Stimulated activated CD8-positive, alpha-beta memory T cell treated with anti-CD3 and anti-CD28 coated beads, Interleukin-12 subunit alpha, Interleukin-12 subunit beta, amount 100 ng/mL, for 1 hour (primary cell): ENCODE measurements around the gene ANO9.
"Not testable (repeated sequence)": the region's sequence is repeated elsewhere in the genome, so short reads cannot be mapped to it uniquely, and the experiment has no call there.

ENCODE experiments used
- DNase-seq: peaks from one replicate; pipeline ENCODE4 v3.0.0-alpha.2; 2020; ENCODE audit warnings: low read depth

ANO9 gene

DNA sequence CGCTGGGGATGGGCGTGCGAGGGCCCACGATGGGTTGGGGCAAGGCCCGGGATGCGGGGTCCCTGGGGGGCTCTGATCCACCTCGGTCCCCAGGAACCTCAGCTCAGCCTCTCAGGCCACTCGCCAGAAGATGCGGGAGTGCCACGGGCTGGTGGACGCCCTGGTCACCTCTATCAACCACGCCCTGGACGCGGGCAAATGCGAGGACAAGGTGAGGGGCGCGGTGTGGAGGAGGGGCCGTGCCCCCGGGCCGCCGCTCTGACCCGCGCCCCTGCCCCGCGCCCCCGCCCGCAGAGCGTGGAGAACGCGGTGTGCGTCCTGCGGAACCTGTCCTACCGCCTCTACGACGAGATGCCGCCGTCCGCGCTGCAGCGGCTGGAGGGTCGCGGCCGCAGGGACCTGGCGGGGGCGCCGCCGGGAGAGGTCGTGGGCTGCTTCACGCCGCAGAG is 41.5 kb downstream of the ANO9 start:
- no peak for DNase-seq

DNA sequence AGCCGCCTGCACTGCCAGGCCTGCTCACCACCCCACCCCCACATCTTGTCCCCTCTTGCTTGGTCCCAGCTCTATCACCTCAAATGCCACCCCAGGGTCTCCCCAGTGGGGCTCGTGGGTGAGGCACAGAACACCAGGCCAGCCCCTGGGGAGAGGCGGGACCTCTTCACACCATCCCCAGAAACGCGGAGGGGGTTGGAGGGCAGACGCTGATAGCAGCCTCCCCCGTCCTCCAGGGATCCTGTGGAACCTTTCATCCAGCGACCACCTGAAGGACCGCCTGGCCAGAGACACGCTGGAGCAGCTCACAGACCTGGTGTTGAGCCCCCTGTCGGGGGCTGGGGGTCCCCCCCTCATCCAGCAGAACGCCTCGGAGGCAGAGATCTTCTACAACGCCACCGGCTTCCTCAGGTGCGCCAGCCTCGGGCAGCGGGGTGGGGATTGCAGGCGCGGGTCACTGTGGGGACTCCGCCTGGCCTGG is 42.0 kb downstream of the ANO9 start:
- DNase-seq, result no peak

DNA sequence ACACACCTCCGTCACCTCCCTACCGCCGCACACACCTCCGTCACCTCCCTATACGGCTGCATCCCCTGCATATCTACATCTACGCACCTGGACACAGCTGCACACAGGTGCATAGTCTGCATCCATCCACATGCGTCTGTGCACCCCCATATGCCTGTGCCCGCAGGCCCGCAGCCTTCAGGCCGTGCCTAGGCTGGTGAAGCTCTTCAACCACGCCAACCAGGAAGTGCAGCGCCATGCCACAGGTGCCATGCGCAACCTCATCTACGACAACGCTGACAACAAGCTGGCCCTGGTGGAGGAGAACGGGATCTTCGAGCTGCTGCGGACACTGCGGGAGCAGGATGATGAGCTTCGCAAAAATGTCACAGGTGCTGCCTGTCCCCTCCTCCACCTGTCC is 43.0 kb downstream of the ANO9 start:
- DNase-seq, result no peak

DNA sequence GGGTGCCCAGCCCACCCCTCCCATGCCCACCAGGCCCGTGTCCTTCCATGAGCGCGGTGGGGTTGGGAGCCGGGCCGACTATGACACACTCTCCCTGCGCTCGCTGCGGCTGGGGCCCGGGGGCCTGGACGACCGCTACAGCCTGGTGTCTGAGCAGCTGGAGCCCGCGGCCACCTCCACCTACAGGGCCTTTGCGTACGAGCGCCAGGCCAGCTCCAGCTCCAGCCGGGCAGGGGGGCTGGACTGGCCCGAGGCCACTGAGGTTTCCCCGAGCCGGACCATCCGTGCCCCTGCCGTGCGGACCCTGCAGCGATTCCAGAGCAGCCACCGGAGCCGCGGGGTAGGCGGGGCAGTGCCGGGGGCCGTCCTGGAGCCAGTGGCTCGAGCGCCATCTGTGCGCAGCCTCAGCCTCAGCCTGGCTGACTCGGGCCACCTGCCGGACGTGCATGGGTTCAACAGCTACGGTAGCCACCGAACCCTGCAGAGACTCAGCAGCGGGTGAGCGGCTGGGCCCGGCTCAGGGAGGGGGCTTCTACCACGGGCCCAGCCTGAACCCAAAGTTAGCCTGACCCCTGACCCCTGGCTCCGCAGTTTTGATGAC is 44.8 kb downstream of the ANO9 start:
- DNase-seq, result no peak

DNA sequence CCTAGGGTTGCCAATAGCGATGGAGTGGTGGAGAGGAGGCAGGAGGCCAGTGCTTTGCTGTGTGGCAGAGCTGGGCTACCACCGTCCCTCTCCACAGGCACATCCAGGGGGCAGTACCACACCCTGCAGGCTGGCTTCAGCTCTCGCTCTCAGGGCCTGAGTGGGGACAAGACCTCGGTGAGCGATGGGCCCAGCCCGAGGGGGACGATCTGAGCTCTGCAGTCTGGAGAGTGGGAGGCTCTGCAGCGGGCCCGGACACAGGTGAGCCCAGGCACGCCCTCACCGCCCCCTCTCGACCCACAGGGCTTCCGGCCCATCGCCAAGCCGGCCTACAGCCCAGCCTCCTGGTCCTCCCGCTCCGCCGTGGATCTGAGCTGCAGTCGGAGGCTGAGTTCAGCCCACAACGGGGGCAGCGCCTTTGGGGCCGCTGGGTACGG is 45.3 kb downstream of the ANO9 start:
- DNase-seq, result no peak

DNA sequence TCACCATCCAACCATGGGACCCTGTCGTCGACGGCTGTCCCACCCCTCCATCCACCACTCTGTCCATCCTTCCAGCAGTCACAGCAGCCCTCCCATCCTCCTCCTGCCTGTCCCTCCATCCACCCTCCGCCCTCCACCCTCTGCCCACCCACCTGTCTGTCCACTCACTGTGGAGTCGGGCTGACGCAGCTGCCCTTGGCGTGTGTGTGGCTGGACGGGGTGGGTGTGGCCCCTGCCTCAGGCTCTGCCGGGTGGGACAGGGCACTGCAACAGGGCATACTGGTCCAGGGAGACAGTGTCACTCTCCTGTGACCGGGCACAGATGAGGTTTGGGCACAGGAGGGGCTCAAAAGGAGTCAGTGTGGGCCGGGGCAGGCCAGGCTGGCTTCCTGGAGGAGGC is 45.9 kb downstream of the ANO9 start:
- DNase-seq, result no peak

DNA sequence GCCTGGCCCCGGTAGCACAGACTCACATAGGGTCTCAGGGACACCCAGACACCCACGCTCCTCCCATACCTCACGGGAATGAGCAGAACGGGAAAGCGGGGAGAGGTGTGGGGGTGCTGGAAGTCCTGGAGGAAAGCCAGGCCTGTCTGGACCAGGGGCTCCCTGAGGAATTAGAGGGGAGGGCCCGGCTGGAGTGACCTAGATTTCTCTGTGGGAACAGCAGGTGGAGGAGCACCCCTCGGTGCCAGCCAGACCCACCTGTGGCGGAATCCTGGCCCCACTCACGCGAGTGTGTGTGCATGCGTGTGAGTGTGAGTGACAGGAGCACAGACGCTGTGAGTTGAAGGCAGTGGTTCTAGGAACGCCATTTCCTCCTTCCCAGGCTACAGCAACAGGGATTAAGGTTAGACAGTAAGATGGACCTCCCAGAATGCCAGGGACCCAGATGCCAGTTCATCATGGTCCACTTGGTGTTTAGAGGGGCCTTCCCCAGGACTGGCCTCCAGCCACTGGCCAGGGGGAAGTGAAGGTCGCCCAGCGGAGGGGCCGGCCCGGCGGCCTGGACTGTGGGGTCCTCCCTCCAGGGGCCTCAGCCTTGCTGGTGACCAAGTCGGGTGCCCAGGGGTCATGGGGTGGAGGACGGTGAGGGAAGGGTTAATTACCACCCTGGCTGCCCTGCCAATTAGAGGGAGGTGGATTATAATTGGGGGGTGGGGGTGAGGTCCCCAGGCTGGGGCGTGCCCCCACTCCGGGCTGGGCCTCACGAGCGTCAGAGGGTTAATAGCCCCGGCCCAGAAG is 46.8 kb downstream of the ANO9 start:
- no peak for DNase-seq

DNA sequence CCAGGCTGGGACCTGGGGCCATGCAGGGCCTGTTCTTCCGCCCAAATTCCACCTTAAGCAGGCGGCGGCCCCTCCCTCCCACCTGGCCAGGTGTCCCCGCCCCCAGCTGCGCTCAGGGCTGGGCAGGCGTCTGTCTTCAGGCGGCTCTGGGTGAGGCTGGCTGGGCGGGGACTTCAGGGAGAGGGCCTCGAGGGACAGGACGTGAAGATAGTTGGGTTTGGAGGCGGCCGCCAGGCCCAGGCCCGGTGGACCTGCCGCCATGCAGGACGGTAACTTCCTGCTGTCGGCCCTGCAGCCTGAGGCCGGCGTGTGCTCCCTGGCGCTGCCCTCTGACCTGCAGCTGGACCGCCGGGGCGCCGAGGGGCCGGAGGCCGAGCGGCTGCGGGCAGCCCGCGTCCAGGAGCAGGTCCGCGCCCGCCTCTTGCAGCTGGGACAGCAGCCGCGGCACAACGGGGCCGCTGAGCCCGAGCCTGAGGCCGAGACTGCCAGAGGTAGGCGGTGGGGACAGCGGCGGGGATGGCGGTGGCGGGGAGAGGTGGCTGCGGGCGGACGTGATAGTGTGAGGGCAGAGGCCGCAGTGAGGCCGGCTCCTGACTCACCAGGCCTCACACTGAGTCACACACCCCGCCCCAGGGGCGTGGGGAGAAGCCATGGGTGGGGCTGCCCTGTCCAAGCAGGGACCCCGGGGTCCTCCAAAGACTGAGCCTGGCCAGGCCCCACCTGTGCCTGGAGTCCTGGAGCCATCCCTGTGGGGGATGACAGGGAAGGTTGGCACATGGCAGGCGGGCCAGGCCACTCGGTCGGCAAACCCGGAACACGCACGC is 47.6 kb downstream of the ANO9 start, which contains the start of gene PKP3:
Gene PKP3 (plus strand): TSS at position 176 of the 824 bp plus-strand sequence. CDS start 84 bp downstream, at position 260.
- DNase-seq, result no peak

DNA sequence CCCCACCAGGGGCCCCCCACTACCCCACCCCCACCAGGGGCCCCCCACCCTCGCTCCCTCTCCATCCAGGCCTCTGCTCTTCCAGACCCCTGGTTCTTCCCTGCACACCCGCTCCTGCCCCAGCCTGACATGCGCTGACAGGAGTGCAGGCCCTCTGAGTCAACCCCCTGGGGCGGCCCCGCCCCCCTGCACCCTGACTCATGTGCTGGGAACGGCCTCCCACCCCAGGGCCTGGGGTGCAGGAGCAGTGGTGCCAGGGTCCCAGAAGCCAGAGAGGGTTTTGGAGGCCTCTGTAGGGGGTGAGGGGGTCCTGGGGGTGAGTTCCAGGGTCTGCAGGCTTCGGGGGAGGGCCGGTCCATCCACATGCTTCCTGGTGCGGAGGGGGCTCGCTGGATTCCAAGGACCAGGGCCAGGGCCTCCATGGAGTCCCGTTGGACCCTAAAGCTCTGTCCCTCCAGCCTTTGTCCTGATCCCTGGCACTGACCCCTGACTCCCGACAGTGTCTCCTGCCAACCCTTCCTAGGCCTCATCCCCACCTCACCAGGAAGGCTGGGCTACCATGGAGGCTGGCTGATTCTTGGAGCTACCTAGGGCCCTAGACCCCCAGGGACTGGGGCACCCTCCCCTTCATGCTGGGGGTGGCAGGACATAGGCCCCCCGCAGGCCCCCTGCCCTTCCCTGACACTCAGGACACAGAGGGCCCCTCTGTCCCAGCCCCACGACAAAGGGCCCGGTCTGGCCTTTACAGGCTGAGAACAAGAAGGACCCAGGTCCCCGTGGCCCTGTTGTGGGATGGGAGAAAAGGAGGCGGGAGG is 48.4 kb downstream of the ANO9 start:
- no peak for DNase-seq

DNA sequence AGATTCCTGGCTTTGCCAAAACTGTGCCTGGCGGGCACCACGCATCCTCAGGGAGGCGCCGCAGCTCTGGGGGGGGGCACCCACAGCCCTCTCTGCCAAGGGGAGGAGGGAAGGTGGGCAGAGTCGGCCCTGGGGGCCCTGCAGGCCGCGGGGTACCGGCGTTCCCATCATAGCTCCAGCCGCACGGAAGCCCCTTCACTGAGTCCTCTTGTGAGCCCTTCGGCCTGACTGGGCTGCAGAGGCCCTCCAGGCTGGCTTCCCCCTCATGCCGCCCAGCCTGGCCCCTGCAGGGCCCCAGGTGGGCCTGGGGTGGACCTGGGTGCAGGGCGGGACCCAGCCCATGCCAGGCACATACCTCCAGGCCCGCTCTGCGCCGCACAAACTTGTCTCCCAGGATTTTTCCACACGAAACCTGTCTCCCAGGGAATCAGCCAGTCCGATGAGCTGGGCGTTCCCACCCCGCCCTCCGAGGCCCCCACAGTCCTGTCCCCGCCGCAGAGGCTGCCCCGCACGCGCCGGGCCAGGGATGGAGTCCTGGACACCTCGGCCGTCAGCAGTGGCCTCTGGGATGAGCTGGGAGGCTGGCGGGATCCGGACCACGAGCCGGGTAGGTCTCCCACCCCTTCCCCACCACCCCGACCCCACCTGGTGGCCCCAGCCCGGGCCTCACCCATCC is 49.6 kb downstream of the ANO9 start:
- DNase-seq, result no peak

DNA sequence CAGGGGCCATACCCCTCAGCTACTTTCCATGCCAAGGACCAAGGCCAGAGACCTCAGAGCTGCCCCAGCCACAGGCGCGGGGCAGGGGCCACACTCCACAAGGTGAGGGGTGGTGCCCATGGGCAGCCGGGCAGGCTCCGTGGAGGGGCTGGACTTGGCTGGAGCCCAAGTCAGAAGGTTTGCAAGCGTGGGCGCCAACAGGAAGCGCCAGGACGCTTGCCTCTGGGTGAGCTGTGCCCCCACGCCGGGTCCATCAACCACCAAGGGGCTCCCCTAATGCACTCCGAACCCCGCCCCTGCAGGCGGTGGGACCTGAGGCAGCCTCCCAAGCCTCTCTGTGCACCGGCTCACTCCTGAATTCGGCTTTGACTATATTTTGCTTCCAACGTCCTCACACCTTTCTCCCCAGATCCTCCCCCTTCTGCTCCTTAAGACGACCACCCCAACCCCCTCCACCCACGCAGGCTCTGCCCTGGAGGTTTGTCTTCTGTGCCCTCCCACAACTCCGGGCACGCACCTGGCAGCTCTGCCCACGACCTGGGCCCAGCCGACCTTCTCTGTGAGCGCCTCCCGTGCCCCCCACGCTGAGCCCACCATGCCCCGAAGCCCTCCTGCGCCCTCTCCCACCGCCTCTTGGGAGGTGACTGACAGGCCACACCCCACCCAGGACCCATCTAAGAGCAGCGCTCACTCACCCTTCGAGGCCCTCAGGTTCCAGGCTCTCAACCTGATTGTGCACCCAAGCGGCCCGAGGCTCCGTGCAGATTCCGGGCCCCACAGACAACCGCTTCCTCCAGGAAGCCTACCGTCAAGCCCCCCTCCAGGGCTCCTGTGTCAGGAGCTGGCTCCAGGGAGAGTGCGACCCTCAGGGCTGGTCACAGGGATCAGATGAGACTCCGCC is 50.4 kb downstream of the ANO9 start:
- no peak for DNase-seq

DNA sequence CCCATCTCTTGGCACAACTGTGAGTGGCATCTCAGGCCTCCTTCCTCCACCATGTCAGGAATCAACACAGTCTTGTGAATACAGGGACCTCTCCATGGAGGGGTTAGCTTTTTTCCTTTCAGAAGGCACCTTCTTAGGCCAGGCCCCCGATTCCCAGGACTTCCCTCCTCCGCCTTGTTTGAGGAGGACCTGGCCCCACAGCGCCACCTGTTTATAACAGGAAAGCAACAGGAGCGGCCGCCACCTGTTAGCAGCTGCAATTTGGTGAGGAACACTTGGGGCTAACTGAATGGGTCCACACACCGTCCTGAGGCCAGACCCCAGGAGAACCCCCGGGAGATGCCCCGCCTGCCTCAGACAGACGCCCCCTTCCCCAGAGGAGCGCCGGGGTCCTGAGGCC is 51.6 kb downstream of the ANO9 start:
- DNase-seq, result no peak

DNA sequence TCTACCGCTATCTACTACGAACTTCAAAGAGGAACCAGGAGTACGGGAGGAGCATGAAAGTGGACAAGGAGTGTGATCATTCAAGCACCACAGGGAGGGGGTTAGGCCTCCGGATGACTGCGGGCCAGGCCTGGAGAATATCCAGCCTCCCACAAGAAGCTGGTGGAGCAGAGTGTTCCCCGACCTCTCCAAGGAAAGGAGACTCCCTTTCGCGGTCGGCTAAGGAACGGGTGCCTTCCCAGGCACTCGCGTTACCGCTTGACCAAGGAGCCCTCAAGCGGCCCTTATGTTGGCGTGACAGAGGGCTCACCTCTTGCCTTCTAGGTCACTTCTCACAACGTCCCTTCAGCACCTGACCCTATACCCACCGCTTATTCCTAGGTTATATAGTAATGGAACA is 52.4 kb downstream of the ANO9 start:
- DNase-seq, result not testable (repeated sequence)

DNA sequence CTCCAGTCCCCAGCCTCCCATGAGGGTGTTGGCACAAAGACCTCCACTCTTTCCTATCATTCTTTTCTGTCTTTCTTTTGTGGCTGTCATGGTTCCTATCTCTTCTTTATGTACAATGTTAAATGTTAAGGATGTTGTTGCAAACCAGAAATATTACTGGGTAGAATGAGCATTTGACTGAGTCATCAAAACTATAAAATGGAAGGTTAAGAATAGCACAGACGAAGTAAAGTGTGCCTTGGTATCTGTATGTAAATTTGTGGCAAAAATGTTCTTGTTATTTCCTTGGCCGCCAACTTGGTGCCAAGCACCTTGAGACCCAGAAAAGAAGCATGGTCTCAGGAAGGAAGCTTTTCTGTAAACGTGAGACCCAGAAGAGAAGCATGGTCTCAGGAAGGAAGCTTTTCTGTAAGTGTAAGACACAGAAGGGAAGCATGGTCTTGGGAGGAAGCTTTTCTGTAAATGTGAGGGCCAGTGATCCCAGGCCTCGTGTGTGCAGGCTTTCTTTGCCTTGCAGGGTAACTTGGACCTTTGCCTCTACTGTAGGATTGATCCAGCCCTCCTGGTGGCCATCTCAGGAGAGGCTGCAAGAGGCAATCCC is 54.5 kb downstream of the ANO9 start:
- DNase-seq, result no peak

DNA sequence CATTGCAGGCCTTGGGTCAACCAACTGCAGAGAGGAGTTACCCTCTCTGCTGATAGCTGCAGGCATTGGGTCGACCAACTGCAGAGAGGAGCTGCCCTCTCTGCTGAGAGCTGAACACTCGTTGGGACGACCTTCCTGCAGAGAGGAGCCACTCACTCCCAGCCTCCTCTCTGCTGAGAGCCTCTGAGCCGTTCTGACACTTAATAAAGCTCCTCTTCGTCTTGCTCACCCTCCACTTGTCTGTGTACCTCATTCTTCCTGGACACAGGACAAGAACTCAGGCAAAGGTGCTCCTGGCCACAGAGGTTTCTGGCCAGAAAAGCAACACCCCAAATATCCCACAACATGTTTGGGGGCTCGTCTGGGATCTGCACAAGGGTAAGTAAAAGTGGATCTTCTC is 55.3 kb downstream of the ANO9 start:
- DNase-seq, result no peak

DNA sequence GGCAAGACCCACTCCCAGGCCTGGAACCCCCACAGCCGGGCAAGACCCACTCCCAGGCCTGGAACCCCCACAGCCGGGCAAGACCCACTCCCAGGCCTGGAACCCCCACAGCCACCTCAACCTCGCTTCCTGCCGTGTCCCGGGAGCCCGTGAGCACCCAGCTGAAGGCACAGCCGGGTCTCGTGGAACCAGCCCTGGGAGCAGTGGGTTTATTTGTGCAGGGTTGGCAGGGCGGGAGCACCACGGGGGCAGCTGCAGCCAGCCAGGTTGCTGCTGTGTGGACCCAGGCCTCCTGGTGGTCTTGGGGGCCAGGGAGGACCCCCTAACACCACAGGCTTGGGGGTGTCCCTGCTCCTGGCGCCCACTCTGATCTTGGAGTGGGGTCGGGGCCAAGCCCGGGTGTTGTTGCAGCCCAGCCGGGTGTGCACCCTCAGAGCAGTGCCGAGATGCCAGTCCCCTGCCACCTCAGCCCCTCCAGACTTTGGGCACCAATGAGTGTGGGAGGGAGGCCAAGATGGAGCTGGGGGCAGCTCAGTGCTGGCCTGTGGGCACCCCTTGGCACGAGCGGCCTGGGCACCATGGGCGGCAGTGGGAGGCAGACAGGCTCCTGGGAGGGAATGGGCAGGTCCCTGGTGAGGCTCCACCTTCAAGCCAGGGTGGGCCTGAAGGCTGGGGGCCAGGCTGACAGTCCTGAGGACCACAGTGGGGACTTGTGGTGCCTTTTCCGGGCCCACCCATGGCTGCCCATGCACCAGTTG is 56.0 kb downstream of the ANO9 start:
- DNase-seq, result no peak

DNA sequence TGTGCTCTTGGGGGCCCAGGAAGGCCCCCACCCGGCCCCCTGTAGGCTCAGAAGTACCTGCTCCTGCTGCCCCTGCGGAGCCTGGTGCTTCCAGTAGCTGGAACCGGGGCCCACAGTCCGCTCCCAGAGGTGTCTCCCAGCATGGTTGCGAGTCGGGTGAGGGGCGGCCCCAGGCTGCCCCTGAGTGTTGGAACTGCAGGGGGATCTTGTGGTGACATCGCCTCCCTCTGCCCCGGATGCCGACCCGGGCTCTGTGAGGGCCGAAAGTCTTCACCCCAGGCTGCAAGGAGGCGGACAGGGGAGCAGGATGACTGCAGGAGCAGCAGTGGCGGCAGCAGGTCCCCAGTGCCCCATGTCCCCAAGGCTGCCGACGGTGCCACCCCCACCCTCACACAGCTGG is 57.3 kb downstream of the ANO9 start:
- DNase-seq, result no peak

DNA sequence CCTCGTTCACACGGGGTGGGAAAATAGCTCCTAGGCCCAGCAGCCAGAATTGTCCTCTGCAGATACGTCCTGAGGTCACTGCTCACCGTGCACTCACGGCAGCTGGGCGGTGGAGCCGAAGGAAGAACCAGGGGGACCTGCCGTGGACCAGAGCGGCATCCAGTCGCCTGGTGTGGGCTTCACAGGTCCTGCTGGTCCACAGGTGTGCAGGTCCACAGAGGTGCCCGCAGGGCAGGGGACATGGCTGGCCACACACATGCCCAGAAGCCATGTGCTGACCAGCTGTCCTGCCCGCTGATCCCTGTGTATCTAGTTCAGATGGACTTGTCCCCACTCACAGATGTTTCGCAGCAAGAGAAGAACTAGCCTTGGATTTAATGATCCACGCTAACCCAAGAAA is 58.4 kb downstream of the ANO9 start:
- no peak for DNase-seq

DNA sequence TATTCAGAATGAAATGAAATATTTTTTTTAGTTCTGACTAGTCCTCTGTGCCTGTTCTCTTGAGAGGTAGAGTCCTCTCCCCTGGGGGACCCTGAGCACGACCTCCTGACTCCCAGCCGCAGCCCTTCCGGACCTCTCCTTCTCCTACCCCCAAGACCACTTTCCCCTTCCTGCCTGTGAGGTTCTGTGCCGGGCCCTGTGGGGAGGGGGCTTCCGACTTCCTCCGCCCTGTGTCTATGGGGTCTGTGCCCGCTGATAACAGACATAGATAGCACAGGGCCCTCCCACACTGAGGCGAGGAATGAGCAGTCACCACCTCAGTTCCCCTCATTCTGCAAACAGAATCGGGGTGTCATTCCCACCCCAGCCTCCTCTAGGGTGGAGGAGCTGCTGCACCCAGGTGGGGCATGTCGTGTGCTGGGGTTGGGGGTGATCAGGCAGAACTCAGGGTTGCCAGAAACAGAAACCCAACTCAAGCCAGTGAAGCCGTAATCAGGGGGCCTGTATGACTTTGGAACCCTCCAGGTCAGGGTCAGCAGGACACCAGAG is 59.7 kb downstream of the ANO9 start:
- no peak for DNase-seq
